H9 (cell line): ENCODE data around the gene FAM83F. TPM values are rescaled to one million over a fixed set of nuclear protein-coding genes. Genes with fewer than 3 reads are reported as not detected.

Source experiments
- DNase-seq: peaks from one replicate; pipeline ENCODE4 v3.0.0-alpha.2; 2017
- H2AFZ ChIP-seq: one replicate; pipeline ENCODE4 v1.6.1; 2013; ENCODE audit warnings: mild to moderate bottlenecking, low read length, control low read depth, moderate library complexity
- H2AK5ac ChIP-seq: 2 replicates; pipeline ENCODE4 v1.6.1; 2013; ENCODE audit warnings: low read length, control low read depth, mixed read lengths; ENCODE audit not compliant: insufficient read length
- H2BK120ac ChIP-seq: one replicate; pipeline ENCODE4 v1.6.1; 2013; ENCODE audit warnings: low read depth, mild to moderate bottlenecking, low read length, control low read depth, inconsistent platforms; ENCODE audit not compliant: poor library complexity, severe bottlenecking
- H2BK12ac ChIP-seq: 2 replicates; pipeline ENCODE4 v1.6.1; 2013; ENCODE audit warnings: low read length, control low read depth, mixed read lengths, low read depth; ENCODE audit not compliant: insufficient read length
- H2BK15ac ChIP-seq: 2 replicates; pipeline ENCODE4 v1.6.1; 2013; ENCODE audit warnings: low read depth, low read length, control low read depth
- H2BK20ac ChIP-seq: one replicate; pipeline ENCODE4 v1.6.1; 2013; ENCODE audit warnings: low read depth, mild to moderate bottlenecking, low read length, control low read depth, inconsistent platforms; ENCODE audit not compliant: poor library complexity, severe bottlenecking
- H2BK5ac ChIP-seq: 2 replicates; pipeline ENCODE4 v1.6.1; 2013; ENCODE audit warnings: low read length, control low read depth, mixed read lengths; ENCODE audit not compliant: insufficient read length
- H3K14ac ChIP-seq: 2 replicates; pipeline ENCODE4 v1.6.1; 2013; ENCODE audit warnings: low read length, control low read depth; ENCODE audit not compliant: insufficient read depth
- H3K18ac ChIP-seq: 2 replicates; pipeline ENCODE4 v1.6.1; 2013; ENCODE audit warnings: low read depth, mild to moderate bottlenecking, mixed read lengths, low read length, control low read depth; ENCODE audit not compliant: insufficient read length
- H3K23ac ChIP-seq: 2 replicates; pipeline ENCODE4 v1.6.1; 2013; ENCODE audit warnings: low read length, control low read depth, mixed read lengths, low read depth; ENCODE audit not compliant: insufficient read length
- H3K23me2 ChIP-seq: 2 replicates; pipeline ENCODE4 v1.6.1; 2013; ENCODE audit warnings: low read depth, mild to moderate bottlenecking, mixed read lengths, low read length, control low read depth; ENCODE audit not compliant: insufficient read length, poor library complexity, severe bottlenecking
- H3K27ac ChIP-seq: 2 replicates; pipeline ENCODE4 v1.5.1; 2013; ENCODE audit warnings: low read length, control low read depth, mixed read lengths, low read depth; ENCODE audit not compliant: insufficient read length
- H3K27me3 ChIP-seq: 2 replicates; pipeline ENCODE4 v1.6.1; 2013; ENCODE audit warnings: low read length, control low read depth, inconsistent platforms; ENCODE audit not compliant: insufficient read depth
- H3K4ac ChIP-seq: 2 replicates; pipeline ENCODE4 v1.6.1; 2013; ENCODE audit warnings: low read depth, mild to moderate bottlenecking, control low read depth, inconsistent platforms, low read length, moderate library complexity
- H3K4me1 ChIP-seq: 2 replicates; pipeline ENCODE4 v1.6.1; 2013; ENCODE audit warnings: low read length, control low read depth, inconsistent platforms; ENCODE audit not compliant: insufficient read depth
- H3K4me2 ChIP-seq: 2 replicates; pipeline ENCODE4 v1.6.1; 2013; ENCODE audit warnings: low read length, control low read depth, mixed read lengths; ENCODE audit not compliant: insufficient read length, insufficient read depth
- H3K56ac ChIP-seq: 2 replicates; pipeline ENCODE4 v1.6.1; 2013; ENCODE audit warnings: low read depth, mild to moderate bottlenecking, mixed read lengths, low read length, control low read depth; ENCODE audit not compliant: insufficient read length
- H3K79me1 ChIP-seq: 2 replicates; pipeline ENCODE4 v1.6.1; 2013; ENCODE audit warnings: low read depth, mild to moderate bottlenecking, moderate library complexity, low read length, control low read depth, inconsistent platforms; ENCODE audit not compliant: insufficient read depth, poor library complexity, severe bottlenecking
- H3K79me2 ChIP-seq: 2 replicates; pipeline ENCODE4 v1.6.1; 2013; ENCODE audit warnings: low read length, control low read depth, inconsistent platforms; ENCODE audit not compliant: insufficient read depth
- H3K9ac ChIP-seq: 2 replicates; pipeline ENCODE4 v1.6.1; 2013; ENCODE audit warnings: low read length, control low read depth, mixed read lengths; ENCODE audit not compliant: insufficient read length; ENCODE audit errors: extremely low read depth
- H3K9me3 ChIP-seq: one replicate; pipeline ENCODE4 v1.6.1; 2013; ENCODE audit warnings: low read depth, low read length, inconsistent platforms; ENCODE audit not compliant: control insufficient read depth
- H3T11ph ChIP-seq: one replicate; pipeline ENCODE4 v1.6.1; 2013; ENCODE audit warnings: mild to moderate bottlenecking, low read length, control low read depth, inconsistent platforms
- H4K20me1 ChIP-seq: one replicate; pipeline ENCODE4 v1.6.1; 2013; ENCODE audit not compliant: control insufficient read depth, insufficient read length, insufficient read depth
- H4K5ac ChIP-seq: 2 replicates; pipeline ENCODE4 v1.6.1; 2013; ENCODE audit warnings: low read depth, mild to moderate bottlenecking, mixed read lengths, low read length, control low read depth; ENCODE audit not compliant: insufficient read length
- H4K8ac ChIP-seq: replicated peaks from 2 replicates; pipeline ENCODE4 v1.6.1; 2013; ENCODE audit warnings: low read length, control low read depth, mixed read lengths, low read depth; ENCODE audit not compliant: insufficient read length
- H4K91ac ChIP-seq: 2 replicates; pipeline ENCODE4 v1.6.1; 2013; ENCODE audit warnings: low read depth, mild to moderate bottlenecking, moderate library complexity, mixed read lengths, low read length, control low read depth; ENCODE audit not compliant: insufficient read length
- H3K27ac Mint-ChIP-seq, 3 experiments: 2 replicates in 2 of 3; 3 replicates in 1 of 3; pipeline ENCODE4 v1.8.0; 2020 to 2021; ENCODE audit warnings: mixed read lengths in 3 of 3, mild to moderate bottlenecking in 1 of 3, moderate library complexity in 1 of 3
- H3K27me3 Mint-ChIP-seq: 2 replicates; pipeline ENCODE4 v1.8.0; 2021; ENCODE audit warnings: low read depth, mild to moderate bottlenecking, moderate library complexity, mixed read lengths
- H3K36me3 Mint-ChIP-seq, 3 experiments: 2 replicates in 2 of 3; 3 replicates in 1 of 3; pipeline ENCODE4 v1.8.0; 2020 to 2021; ENCODE audit warnings: low read depth in 3 of 3, mixed read lengths in 3 of 3; ENCODE audit not compliant: insufficient read depth in 1 of 3
- H3K4me1 Mint-ChIP-seq, 2 experiments: 2 replicates each; pipeline ENCODE4 v1.8.0; 2020; ENCODE audit warnings: mixed read lengths in 2 of 2
- H3K4me3 Mint-ChIP-seq, 2 experiments: 2 replicates in 1 of 2; 3 replicates in 1 of 2; pipeline ENCODE4 v1.8.0; 2020 to 2021; ENCODE audit warnings: mild to moderate bottlenecking in 2 of 2, mixed read lengths in 2 of 2, moderate library complexity in 1 of 2
- H3K9me3 Mint-ChIP-seq, 2 experiments: 2 replicates in 1 of 2; 3 replicates in 1 of 2; pipeline ENCODE4 v1.8.0; 2020; ENCODE audit warnings: mild to moderate bottlenecking in 2 of 2, mixed read lengths in 2 of 2, moderate library complexity in 1 of 2
- CTCF ChIP-seq: fragments of 200-600 bp; sonication (generic); conservative IDR thresholded peaks from 3 replicates; pipeline ENCODE4 v1.8.0; 2021; ENCODE audit warnings: antibody characterized with exemption, mild to moderate bottlenecking
- WGBS: extraction: QIAGEN DNeasy Blood & Tissue Kit; methylation state at CpG from one replicate; pipeline ENCODE4 v1.1.7; 2013; ENCODE audit warnings: missing lambda C conversion rate, low lambda C conversion rate, mixed read lengths; ENCODE audit not compliant: insufficient read length; ENCODE audit errors: extremely low coverage; 5-methylcytosine and 5-hydroxymethylcytosine counted together
- total RNA-seq: library from RNA; stranded (reverse); gene quantifications from 2 replicates; pipeline ENCODE4 v1.2.1, GENCODE V29; 2021

Gene FAM83F
- total RNA-seq, 1 experiment from 2014 or later, result 17.4 TPM

DNA sequence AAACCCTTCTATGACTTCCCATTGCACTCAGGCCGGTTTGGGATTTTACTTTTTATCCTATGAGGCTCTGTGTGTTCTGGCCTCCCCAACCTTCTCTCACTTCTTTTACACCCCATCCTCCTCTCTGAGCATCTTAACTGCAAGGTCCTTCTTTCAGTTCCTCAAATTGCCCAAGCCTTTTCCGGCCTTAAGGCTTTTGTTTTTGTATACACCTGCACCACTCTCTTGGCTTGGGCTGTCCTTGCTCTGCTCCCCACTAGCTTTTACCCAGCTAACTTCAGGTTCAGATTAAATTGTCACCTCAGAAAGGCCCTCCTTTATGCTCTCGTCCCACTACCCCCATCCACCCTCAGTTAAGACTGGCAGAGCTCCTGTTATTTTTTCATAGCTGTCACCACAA lies 55.5 kb downstream of the FAM83F start:
- Histone ChIP-seq H3K4me1 (peaks cover 4% of the 10 kb centered on the region), H3K56ac (no peak overlapping the region), H3K27me3 (no peaks in the 10 kb centered on the region), H3K9ac (no peak overlapping the region), H3K23me2 (peaks cover 4% of the 10 kb centered on the region), H2BK5ac (no peak overlapping the region), H2BK20ac (no peak overlapping the region), H3K9me3 (no peaks in the 10 kb centered on the region), H4K8ac (no peak overlapping the region), H3K4me2 (no peak overlapping the region), H3K79me1 (no peaks in the 10 kb centered on the region), H3K14ac (no peak overlapping the region), H2BK120ac (no peak overlapping the region), H3K18ac (no peak overlapping the region), H4K5ac (no peak overlapping the region), H3K23ac (no peak overlapping the region), H4K20me1 (no peaks in the 10 kb centered on the region), H3K4ac (no peak overlapping the region), H4K91ac (no peak overlapping the region), H2AK5ac (no peak overlapping the region), H3K27ac (no peak overlapping the region), H2AFZ (no peak overlapping the region), H3K79me2 (0 out of 2 replicates have a peak, but pooled peaks cover 2% of the 10 kb centered on the region), H3T11ph (no peak overlapping the region), H2BK12ac (no peak overlapping the region), H2BK15ac (no peak overlapping the region)
- peaks cover 19 to 20% of the 10 kb centered on the region in 2 experiments for H3K4me1 Mint-ChIP-seq
- no CpG with 5 or more reads among the region's 3 CpGs for WGBS
- no peak for DNase-seq
- H3K4me3 Mint-ChIP-seq, result no peak overlapping the region
- H3K27ac Mint-ChIP-seq, result no peak overlapping the region
- H3K36me3 Mint-ChIP-seq, result no peaks in the 10 kb centered on the region; a peak in 1 of 7 replicates
- H3K27me3 Mint-ChIP-seq, result no peaks in the 10 kb centered on the region; the same call in 1 of the 2 replicates
- H3K9me3 Mint-ChIP-seq, result no peaks in the 10 kb centered on the region
- no peak for TF ChIP-seq CTCF
